Measurements from ENCODE around the gene FAM98C. TPM values are rescaled to one million over a fixed set of nuclear protein-coding genes. Genes with fewer than 3 reads are reported as not detected.
"Not testable (repeated sequence)": the region's sequence is repeated elsewhere in the genome, so short reads cannot be mapped to it uniquely, and the experiment has no call there.

The FAM98C gene
- total RNA-seq, 4 donors from 2014 or later: 22.1 to 36.5 (median 23.9) TPM

DNA sequence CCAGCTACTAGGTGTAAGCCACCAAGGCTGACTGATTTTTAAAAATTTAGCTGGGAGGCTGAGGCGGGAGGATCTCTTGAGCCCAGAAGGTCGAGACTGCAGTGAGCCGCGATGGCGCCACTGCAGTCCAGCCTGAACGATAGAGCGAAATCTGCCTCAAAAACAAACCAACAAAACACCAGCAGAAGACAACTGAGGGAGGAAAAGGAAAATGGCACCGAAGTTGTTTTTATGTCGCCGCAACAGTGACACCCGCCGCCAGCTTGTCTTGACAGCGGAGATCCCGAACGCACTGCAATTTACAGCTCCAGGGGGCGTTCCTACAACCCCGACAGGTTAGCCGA lies 298 bp upstream of the FAM98C start:
- Histone ChIP-seq H3K4me3 (replicated peaks in 1 of 3) (peak overlapping the region in 1 of 3 donors; percentile 26), H3K4me1 (peaks cover 5 to 7% of the 10 kb centered on the region in 2 donors), H3K27ac (no peak overlapping the region), H3K36me3 (no peaks in the 10 kb centered on the region), H3K9me3 (no peaks in the 10 kb centered on the region), H3K27me3 (no peaks in the 10 kb centered on the region)
- no peak for DNase-seq
- 2 to 11% methylated on average over 8 to 18 of the region's 18 CpGs for WGBS, 2 donors
- no peak for TF ChIP-seq POLR2A (IDR thresholded peaks at IDR 0.05)
- TF ChIP-seq, protein P1, sequence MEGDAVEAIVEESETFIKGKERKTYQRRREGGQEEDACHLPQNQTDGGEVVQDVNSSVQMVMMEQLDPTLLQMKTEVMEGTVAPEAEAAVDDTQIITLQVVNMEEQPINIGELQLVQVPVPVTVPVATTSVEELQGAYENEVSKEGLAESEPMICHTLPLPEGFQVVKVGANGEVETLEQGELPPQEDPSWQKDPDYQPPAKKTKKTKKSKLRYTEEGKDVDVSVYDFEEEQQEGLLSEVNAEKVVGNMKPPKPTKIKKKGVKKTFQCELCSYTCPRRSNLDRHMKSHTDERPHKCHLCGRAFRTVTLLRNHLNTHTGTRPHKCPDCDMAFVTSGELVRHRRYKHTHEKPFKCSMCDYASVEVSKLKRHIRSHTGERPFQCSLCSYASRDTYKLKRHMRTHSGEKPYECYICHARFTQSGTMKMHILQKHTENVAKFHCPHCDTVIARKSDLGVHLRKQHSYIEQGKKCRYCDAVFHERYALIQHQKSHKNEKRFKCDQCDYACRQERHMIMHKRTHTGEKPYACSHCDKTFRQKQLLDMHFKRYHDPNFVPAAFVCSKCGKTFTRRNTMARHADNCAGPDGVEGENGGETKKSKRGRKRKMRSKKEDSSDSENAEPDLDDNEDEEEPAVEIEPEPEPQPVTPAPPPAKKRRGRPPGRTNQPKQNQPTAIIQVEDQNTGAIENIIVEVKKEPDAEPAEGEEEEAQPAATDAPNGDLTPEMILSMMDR (IDR thresholded peaks at IDR 0.05): no peak
- intact Hi-C loops (cut with DNase I): loop anchor here (2.0 to 10.0 kb wide), 2 partner anchors 232 to 522 kb away; no protein-coding TSS in a partner anchor

DNA sequence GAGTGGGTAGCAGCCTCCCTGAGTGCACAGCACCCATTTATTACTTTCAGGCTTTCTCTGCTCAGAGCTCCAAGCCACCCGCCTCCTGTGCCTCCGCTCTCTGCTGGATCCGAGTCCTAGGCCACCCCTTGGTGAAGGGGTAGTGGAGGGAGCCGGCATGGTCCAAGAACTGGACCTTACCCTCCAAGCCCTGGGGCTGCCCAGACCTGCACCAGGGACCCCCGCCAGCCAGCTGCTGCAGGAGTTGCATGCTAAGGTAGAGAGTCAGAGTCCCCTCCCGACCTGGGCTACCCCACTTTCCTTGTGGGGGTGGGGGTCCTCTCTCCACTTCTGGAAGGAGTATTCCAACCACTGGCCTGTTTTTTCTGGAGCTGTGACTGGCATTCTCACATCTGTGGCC lies 2.0 kb downstream of the FAM98C start:
- H3K9me3 ChIP-seq: no peaks in the 10 kb centered on the region
- intact Hi-C loops (cut with DNase I): loop anchor here (10.0 kb wide), 1 partner anchor 520 kb away; no protein-coding TSS in a partner anchor
- peaks cover 5 to 7% of the 10 kb centered on the region in 2 donors for H3K4me1 ChIP-seq
- TF ChIP-seq, protein P1 (IDR thresholded peaks at IDR 0.05): no peak
- TF ChIP-seq POLR2A (IDR thresholded peaks at IDR 0.05): no peak
- H3K4me3 ChIP-seq (replicated peaks in 1 of 3): no peak overlapping the region
- no peak overlapping the region for H3K27ac ChIP-seq
- DNase-seq: no peak
- WGBS, 2 donors: 100% methylated on average over 4 of the region's 6 CpGs; no CpG with 5 or more reads in 1 of the 2 donors
- H3K36me3 ChIP-seq: no peaks in the 10 kb centered on the region
- no peaks in the 10 kb centered on the region for H3K27me3 ChIP-seq

DNA sequence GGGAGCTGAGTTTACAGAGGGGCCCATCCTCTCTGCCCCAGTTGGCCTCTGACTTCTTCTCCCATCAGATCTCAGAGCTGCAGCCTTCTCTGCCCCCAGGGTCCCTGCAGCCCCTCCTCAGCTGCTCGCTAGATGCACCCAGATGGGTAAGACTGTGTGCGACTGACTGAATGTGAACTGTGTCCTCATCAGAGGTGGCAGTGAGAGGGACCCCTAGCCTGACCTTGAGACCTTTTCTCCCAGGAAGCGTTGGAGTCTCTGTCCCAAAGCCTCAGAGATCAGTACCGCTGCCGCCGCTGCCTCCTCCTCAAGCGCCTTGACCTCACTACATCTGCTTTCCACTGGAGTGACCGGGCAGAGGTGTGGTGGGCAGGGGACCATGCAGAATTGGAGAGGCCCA lies 2.4 kb downstream of the FAM98C start:
- 83 to 85% methylated on average over 6 to 8 of the region's 8 CpGs for WGBS, 2 donors

DNA sequence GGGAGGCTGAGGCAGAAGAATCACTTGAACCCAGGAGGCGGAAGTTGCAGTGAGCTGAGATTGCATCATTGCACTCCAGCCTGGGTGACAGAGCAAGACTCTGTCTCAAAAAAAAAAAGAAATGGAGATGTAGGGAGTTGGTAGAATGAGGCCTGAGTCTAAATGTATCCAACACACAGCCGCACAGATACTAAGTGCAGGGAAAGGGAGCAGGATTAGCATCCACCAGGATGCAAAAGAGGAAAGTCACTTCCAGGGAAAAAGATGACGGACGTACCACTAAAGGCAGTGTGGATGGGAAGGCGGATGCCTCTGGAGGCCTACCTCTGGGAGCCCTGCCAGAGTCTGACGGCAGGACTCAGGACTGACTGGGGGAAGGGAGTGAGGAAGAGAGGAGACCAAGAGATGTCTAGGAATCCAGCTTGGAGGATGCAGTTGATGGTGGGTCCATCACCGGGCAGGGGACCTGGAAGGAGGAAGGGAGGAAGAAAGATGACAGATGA lies 6.8 kb downstream of the FAM98C start:
- Histone ChIP-seq H3K27ac (no peak overlapping the region), H3K36me3 (no peaks in the 10 kb centered on the region), H3K4me1 (no peaks in the 10 kb centered on the region), H3K9me3 (no peaks in the 10 kb centered on the region), H3K4me3 (replicated peaks in 1 of 3) (no peak overlapping the region), H3K27me3 (no peaks in the 10 kb centered on the region)
- DNase-seq: peak in 1 of 2 donors; percentile 22
- 54 to 55% methylated on average over 7 of the region's 7 CpGs for WGBS, 2 donors
- TF ChIP-seq POLR2A (IDR thresholded peaks at IDR 0.05): no peak
- TF ChIP-seq, protein P1 (IDR thresholded peaks at IDR 0.05): no peak
- intact Hi-C loops (cut with DNase I): loop anchor here (10.0 kb wide), 1 partner anchor 515 kb away; no protein-coding TSS in a partner anchor

More for the DNA sequence above, 2.4 kb downstream of the FAM98C start:
- Histone ChIP-seq H3K27me3 (no peaks in the 10 kb centered on the region), H3K4me1 (peaks cover 5 to 7% of the 10 kb centered on the region in 2 donors), H3K9me3 (no peaks in the 10 kb centered on the region), H3K4me3 (replicated peaks in 1 of 3) (no peak overlapping the region), H3K27ac (no peak overlapping the region), H3K36me3 (no peaks in the 10 kb centered on the region)
- intact Hi-C loops (cut with DNase I): loop anchor here (10.0 kb wide), 1 partner anchor 520 kb away; no protein-coding TSS in a partner anchor
- no peak for DNase-seq
- no peak for TF ChIP-seq POLR2A (IDR thresholded peaks at IDR 0.05)
- TF ChIP-seq, protein P1 (IDR thresholded peaks at IDR 0.05): no peak

DNA sequence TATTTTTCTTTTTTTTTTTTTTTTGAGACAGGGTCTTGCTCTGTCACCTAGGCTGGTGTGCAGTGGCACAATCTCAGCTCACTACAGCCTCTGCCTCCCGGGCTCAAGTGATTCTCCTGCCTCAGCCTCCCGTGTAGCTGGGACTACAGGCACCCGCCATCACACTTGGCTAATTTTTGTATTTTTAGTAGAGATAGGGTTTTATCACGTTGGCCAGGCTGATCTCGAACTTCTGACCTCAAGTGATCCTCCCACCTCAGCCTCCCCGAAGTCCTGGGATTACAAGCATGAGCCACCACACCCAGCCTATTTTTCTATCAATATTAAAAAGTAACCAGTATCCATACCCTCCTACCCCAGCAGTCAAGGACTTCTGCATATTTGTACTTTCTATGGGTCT lies 7.5 kb downstream of the FAM98C start:
- H3K27me3 ChIP-seq; H3K4me3 ChIP-seq (replicated peaks in 1 of 3); DNase-seq; H3K27ac ChIP-seq; H3K4me1 ChIP-seq; H3K36me3 ChIP-seq; intact Hi-C loops (cut with DNase I); H3K9me3 ChIP-seq: not testable (repeated sequence)
- 64 to 74% methylated on average over 6 of the region's 6 CpGs for WGBS, 2 donors

Data from thyroid gland (tissue), 4 donors.